Heart left ventricle (tissue), 16 donors: Measurements from ENCODE around the gene DGUOK. TPM values are rescaled to one million over a fixed set of nuclear protein-coding genes. Genes with fewer than 3 reads are reported as not detected.
A peak's percentile ranks its signal among the peaks of the same experiment; 100 is the strongest.

ENCODE experiments used
- ATAC-seq, 4 donors: fragments of 200-7000 bp; cut with Tn5 transposase; one replicate each; pipeline ENCODE4 v1.9.1; 2020 to 2022; ENCODE audit warnings: moderate library complexity in 4 of 4, mild to moderate bottlenecking in 3 of 4, moderate number of reproducible peaks in 1 of 4
- DNase-seq, 5 donors: peaks; one replicate each; pipeline ENCODE4 v3.0.0-alpha.2; 2020
- H3K27ac ChIP-seq, 12 donors: fragments of 200-600 bp; sonication (generic) in 4 of 12; one replicate each; pipeline versions ENCODE4 v1.5.0 to v1.8.0; 2016 to 2022; ENCODE audit warnings: mild to moderate bottlenecking in 2 of 12
- H3K27me3 ChIP-seq, 9 donors: fragments of 200-600 bp; sonication (generic) in 2 of 9; one replicate each; pipeline versions ENCODE4 v1.5.1 to v1.8.0; 2016 to 2022; ENCODE audit warnings: mild to moderate bottlenecking in 3 of 9
- H3K36me3 ChIP-seq, 9 donors: fragments of 200-600 bp; sonication (generic) in 2 of 9; one replicate each; pipeline versions ENCODE4 v1.5.0 to v1.8.0; 2018 to 2022; ENCODE audit warnings: mild to moderate bottlenecking in 2 of 9
- H3K4me1 ChIP-seq, 12 donors: fragments of 200-600 bp; sonication (generic) in 4 of 12; one replicate each; pipeline versions ENCODE4 v1.5.0 to v1.8.0; 2016 to 2022; ENCODE audit warnings: mild to moderate bottlenecking in 3 of 12
- H3K4me3 ChIP-seq, 12 donors: fragments of 200-600 bp; sonication (generic) in 4 of 12; one replicate each; pipeline versions ENCODE4 v1.5.0 to v1.8.0; 2017 to 2022; ENCODE audit warnings: mild to moderate bottlenecking in 9 of 12, moderate library complexity in 4 of 12
- H3K9me3 ChIP-seq, 12 donors: fragments of 200-600 bp; sonication (generic) in 4 of 12; one replicate each; pipeline versions ENCODE4 v1.5.0 to v1.8.0; 2016 to 2022; ENCODE audit warnings: mild to moderate bottlenecking in 1 of 12
- CTCF ChIP-seq, 12 donors: fragments of 200-600 bp; sonication (generic) in 4 of 12; IDR thresholded peaks; one replicate each; pipeline versions ENCODE4 v1.5.0 to v1.8.0; 2018 to 2022; ENCODE audit warnings: antibody characterized with exemption in 12 of 12, mild to moderate bottlenecking in 5 of 12
- POLR2A ChIP-seq, 2 donors: fragments of 450-650 bp; IDR thresholded peaks; one replicate each; pipeline ENCODE4 v1.6.1; 2017; ENCODE audit warnings: antibody characterized with exemption in 2 of 2, mild to moderate bottlenecking in 2 of 2, moderate library complexity in 2 of 2
- WGBS, 4 donors: extraction: QIAGEN DNeasy Blood & Tissue Kit in 2 of 4; methylation state at CpG; one replicate each; pipeline versions ENCODE4 v1.1.5 to v1.1.7; 2013 to 2018; 5-methylcytosine and 5-hydroxymethylcytosine counted together
- intact Hi-C, 10 donors: fragments of 100-400 bp; cut with DNase I; formaldehyde crosslinking; loops; one replicate each; pipeline versions ENCODE4 v1.11.1 to v1.14.2; 2022
- polyA plus RNA-seq, 2 donors: library from polyadenylated mRNA; stranded (reverse); fragments of 200-250 nt; gene quantifications; one replicate each; pipeline ENCODE4 v1.2.3, GENCODE V29; 2013
- total RNA-seq, 9 donors: library from RNA; depleted of rRNA in 2 of 9; stranded (reverse); fragments of >200 nt in 2 of 9; fragmentation: NEBNext Ultra II Directional in 3 of 9; extraction: Animal tissue kit (Norgen Biotek cat#: 25700) in 3 of 9; gene quantifications; one replicate each; pipeline versions ENCODE4 v1.1.0 to v1.2.4, GENCODE V29; 2016 to 2023
- donor health status: ischemic (EF 13 %, LVEDD 7.1; RV severe dilation, severe dysfunction).
- donor health status: healthy with polysubstance abuse.
- donor health status: DM: no; HTN: yes; CAD: no.
- donor health status: DM: no; HTN: no; CAD: no.
- donor health status: ischemic (EF 25% LVEDD 6.9; RV normal size, moderate dysfunction).
- donor health status: ischemic (EF 25% LVEDD 5.7; RV mildly dilated, moderate dysfunction).
- donor health status: healthy.
- donor health status: DM: yes; HTN: yes; CAD: no.
- donor health status: ischemic (EF 35%, LVEDD 5.7; RV mildly dilated, moderate dysfunction).
- donor health status: nonischemic (EF 11% LVEDD 7.7; RV severe dilation, severe dysfunction).
- donor health status: DM: yes; HTN: yes; CAD: no.
- donor health status: PGD.
- donor health status: ischemic (EF 29% LVEDD 5.4; RV normal size, mild dysfunction).
- donor health status: nonischemic (EF 23%, LVEDD 6.1; RV moderate dilation, normal function).

DGUOK gene
- total and polyA plus RNA-seq, 11 donors = 22.6 to 49.2 (median 26.1) TPM

GRCh38 chr2:73927344-73927743 lies 664 bp downstream of the DGUOK start:
- ATAC-seq (no peak), DNase-seq (no peak)
- peak overlapping the region; percentile 84 to 98 (median 94) for H3K27ac ChIP-seq
- WGBS, 4 donors = 14 to 22% (median 18%) methylated on average over 6 of the region's 6 CpGs
- peak overlapping the region; percentile 40 to 87 (median 74) for H3K4me3 ChIP-seq
- H3K27me3 ChIP-seq = no peaks in the 10 kb centered on the region
- peaks cover 0 to 6% (median 0%) of the 10 kb centered on the region in 9 donors for H3K36me3 ChIP-seq
- intact Hi-C loops = loop anchor here in 7 of 10 donors (2.0 to 10.0 kb wide), 7 partner anchors 55 to 217 kb away; partner anchors contain the start of genes TET3 (in 6 of the 7) and BOLA3 (in 4 of the 7)
- peaks cover 0 to 52% (median 27%) of the 10 kb centered on the region in 12 donors for H3K4me1 ChIP-seq
- no peaks in the 10 kb centered on the region for H3K9me3 ChIP-seq
- TF ChIP-seq CTCF (IDR thresholded peaks at IDR 0.05) = no peak
- TF ChIP-seq POLR2A (IDR thresholded peaks at IDR 0.05) = no peak

- intact Hi-C loops = loop anchor here in 7 of 10 donors (5.0 to 10.0 kb wide), 6 partner anchors 53 to 216 kb away; partner anchors contain the start of genes TET3 (in 5 of the 7) and BOLA3 (in 4 of the 7)
- no peak for DNase-seq
- Histone ChIP-seq H3K9me3 (no peaks in the 10 kb centered on the region), H3K27ac (no peak overlapping the region), H3K4me1 (peaks cover 0 to 65% (median 27%) of the 10 kb centered on the region in 12 donors), H3K27me3 (no peaks in the 10 kb centered on the region), H3K36me3 (peaks cover 0 to 19% (median 5%) of the 10 kb centered on the region in 9 donors), H3K4me3 (no peak overlapping the region)
- no peak for TF ChIP-seq POLR2A (IDR thresholded peaks at IDR 0.05)
- TF ChIP-seq CTCF (IDR thresholded peaks at IDR 0.05) = no peak
- WGBS, 4 donors = 81 to 98% (median 88%) methylated on average over 2 of the region's 2 CpGs
- no peak for ATAC-seq
Observed at GRCh38 chr2:73928963-73929347, 2.3 kb downstream of the DGUOK start.

GRCh38 chr2:73930386-73930785 lies 3.7 kb downstream of the DGUOK start:
- no peaks in the 10 kb centered on the region for H3K27me3 ChIP-seq
- DNase-seq (no peak), ATAC-seq (no peak)
- H3K4me1 ChIP-seq = peaks cover 0 to 67% (median 27%) of the 10 kb centered on the region in 12 donors
- no peak overlapping the region for H3K4me3 ChIP-seq
- H3K27ac ChIP-seq = no peak overlapping the region
- H3K36me3 ChIP-seq = peaks cover 0 to 28% (median 5%) of the 10 kb centered on the region in 9 donors
- WGBS, 4 donors = 54 to 71% (median 64%) methylated on average over 2 of the region's 2 CpGs
- TF ChIP-seq POLR2A (IDR thresholded peaks at IDR 0.05) (no peak), CTCF (IDR thresholded peaks at IDR 0.05) (no peak)
- no peaks in the 10 kb centered on the region for H3K9me3 ChIP-seq
- intact Hi-C loops = loop anchor here in 1 of 10 donors (5.0 kb wide), 1 partner anchor 52 kb away; the partner anchor contains the start of gene TET3

GRCh38 chr2:73931531-73932500 lies 5.1 kb downstream of the DGUOK start:
- intact Hi-C loops = loop anchor here in 1 of 10 donors (5.0 kb wide), 1 partner anchor 50 kb away; the partner anchor contains the start of gene TET3
- Histone ChIP-seq H3K9me3 (no peaks in the 10 kb centered on the region), H3K4me3 (no peak overlapping the region), H3K27ac (no peak overlapping the region), H3K27me3 (no peaks in the 10 kb centered on the region), H3K36me3 (peaks cover 0 to 39% (median 5%) of the 10 kb centered on the region in 9 donors), H3K4me1 (peaks cover 0 to 73% (median 25%) of the 10 kb centered on the region in 12 donors)
- ATAC-seq (peak in 1 of 4 donors; percentile 28), DNase-seq (no peak)
- WGBS, 4 donors = 87 to 93% (median 93%) methylated on average over 7 of the region's 7 CpGs
- TF ChIP-seq POLR2A (IDR thresholded peaks at IDR 0.05) (no peak), CTCF (IDR thresholded peaks at IDR 0.05) (no peak)
